GM23338 (cell line): ENCODE measurements around the gene ACSBG1. TPM values are rescaled to one million over a fixed set of nuclear protein-coding genes. Genes with fewer than 3 reads are reported as not detected.

Source experiments
- ATAC-seq: fragments of 200-7000 bp; cut with Tn5 transposase; 3 replicates; pipeline ENCODE4 v1.9.1; 2020
- DNase-seq: peaks from one replicate; pipeline ENCODE4 v3.0.0-alpha.2; 2015; ENCODE audit warnings: low spot score
- H2AFZ ChIP-seq: fragments of 200-600 bp; sonication (generic); 2 replicates; pipeline ENCODE4 v1.8.0; 2016; ENCODE audit warnings: antibody characterized with exemption, mild to moderate bottlenecking, moderate library complexity
- H3F3A ChIP-seq: fragments of 200-600 bp; sonication (generic); replicated peaks from 2 replicates; pipeline ENCODE4 v1.8.0; 2017; ENCODE audit warnings: antibody characterized with exemption, mixed run types, low read depth
- H3K27ac ChIP-seq: fragments of 200-600 bp; sonication (generic); 2 replicates; pipeline ENCODE4 v1.6.1; 2016; ENCODE audit warnings: low read depth
- H3K27me3 ChIP-seq: fragments of 200-600 bp; sonication (generic); 2 replicates; pipeline ENCODE4 v1.8.0; 2016; ENCODE audit warnings: mild to moderate bottlenecking, mixed run types, moderate library complexity; ENCODE audit not compliant: insufficient read depth
- H3K36me3 ChIP-seq: fragments of 200-600 bp; sonication (generic); 2 replicates; pipeline ENCODE4 v1.8.0; 2016; ENCODE audit warnings: mild to moderate bottlenecking; ENCODE audit not compliant: insufficient read depth
- H3K4me1 ChIP-seq: fragments of 200-600 bp; sonication (generic); 2 replicates; pipeline ENCODE4 v1.8.0; 2016; ENCODE audit warnings: mild to moderate bottlenecking, moderate library complexity; ENCODE audit not compliant: insufficient read depth
- H3K4me2 ChIP-seq: fragments of 200-600 bp; sonication (generic); 2 replicates; pipeline ENCODE4 v1.7.1; 2017; ENCODE audit warnings: mixed run types
- H3K4me3 ChIP-seq: fragments of 200-600 bp; sonication (generic); 2 replicates; pipeline ENCODE4 v1.6.1; 2016; ENCODE audit warnings: mixed run types
- H3K79me2 ChIP-seq: fragments of 200-600 bp; sonication (generic); replicated peaks from 2 replicates; pipeline ENCODE4 v1.8.0; 2017; ENCODE audit warnings: mild to moderate bottlenecking; ENCODE audit not compliant: insufficient read depth
- H3K9me2 ChIP-seq: fragments of 200-600 bp; sonication (generic); 2 replicates; pipeline ENCODE4 v1.8.0; 2017; ENCODE audit not compliant: insufficient read depth
- H4K20me1 ChIP-seq: fragments of 200-600 bp; sonication (generic); replicated peaks from 2 replicates; pipeline ENCODE4 v1.8.0; 2017; ENCODE audit warnings: mild to moderate bottlenecking; ENCODE audit not compliant: insufficient read depth
- H3K27ac Mint-ChIP-seq: 2 replicates; pipeline ENCODE4 v1.8.0; 2020; ENCODE audit warnings: inconsistent platforms, mild to moderate bottlenecking, moderate library complexity, mixed read lengths
- H3K27me3 Mint-ChIP-seq: 3 replicates; pipeline ENCODE4 v1.8.0; 2022; ENCODE audit warnings: low read depth, mild to moderate bottlenecking, moderate library complexity, mixed read lengths, inconsistent platforms; ENCODE audit not compliant: insufficient read depth, poor library complexity
- H3K36me3 Mint-ChIP-seq: 3 replicates; pipeline ENCODE4 v1.8.0; 2021; ENCODE audit warnings: low read depth, mild to moderate bottlenecking, inconsistent platforms, moderate library complexity, mixed read lengths
- H3K4me1 Mint-ChIP-seq: 3 replicates; pipeline ENCODE4 v1.8.0; 2020; ENCODE audit warnings: mild to moderate bottlenecking, inconsistent platforms, mixed read lengths
- H3K4me3 Mint-ChIP-seq: 3 replicates; pipeline ENCODE4 v1.8.0; 2021; ENCODE audit warnings: moderate library complexity, mild to moderate bottlenecking, inconsistent platforms, mixed read lengths
- H3K9me3 Mint-ChIP-seq: 3 replicates; pipeline ENCODE4 v1.8.0; 2020; ENCODE audit warnings: moderate library complexity, mild to moderate bottlenecking, inconsistent platforms, mixed read lengths
- CREB1 ChIP-seq: fragments of 250-450 bp; sonication (Bioruptor Pico); IDR thresholded peaks from 2 replicates; pipeline ENCODE4 v1.5.0; 2020; ENCODE audit warnings: low read depth, mild to moderate bottlenecking, moderate library complexity
- CTCF ChIP-seq, 2 experiments: fragments of 200-600 bp in 1 of 2; sonication (generic) in 1 of 2; conservative IDR thresholded peaks; 2 replicates each; pipeline versions ENCODE4 v1.5.1 to v1.6.1; 2016 to 2017; ENCODE audit warnings: antibody characterized with exemption in 2 of 2, low read depth in 2 of 2, mild to moderate bottlenecking in 2 of 2, moderate library complexity in 1 of 2
- EZH2 ChIP-seq: fragments of 200-600 bp; sonication (generic); IDR thresholded peaks from one replicate; pipeline ENCODE4 v1.8.0; 2017; ENCODE audit warnings: antibody characterized with exemption, mild to moderate bottlenecking, low read depth; ENCODE audit not compliant: unreplicated experiment
- EZH2phosphoT487 ChIP-seq: fragments of 200-600 bp; sonication (generic); IDR thresholded peaks from one replicate; pipeline ENCODE4 v1.8.1; 2018; ENCODE audit warnings: antibody characterized with exemption; ENCODE audit not compliant: unreplicated experiment
- JUNB ChIP-seq: IDR thresholded peaks from one replicate; pipeline ENCODE4 v1.6.1; 2016; ENCODE audit warnings: antibody characterized with exemption; ENCODE audit not compliant: unreplicated experiment
- NANOG ChIP-seq: IDR thresholded peaks from 2 replicates; pipeline ENCODE4 v1.6.1; 2016; ENCODE audit warnings: antibody characterized with exemption, borderline replicate concordance
- POLR2AphosphoS5 ChIP-seq: IDR thresholded peaks from 2 replicates; pipeline ENCODE4 v1.6.1; 2016; ENCODE audit warnings: antibody characterized with exemption, low read depth
- ZNF114 ChIP-seq: fragments of 250-450 bp; sonication (Bioruptor Pico); IDR thresholded peaks from 2 replicates; pipeline ENCODE4 v1.5.0; 2020; ENCODE audit warnings: mild to moderate bottlenecking, moderate library complexity
- ZNF331 ChIP-seq: fragments of 250-450 bp; sonication (Bioruptor Pico); IDR thresholded peaks from 2 replicates; pipeline ENCODE4 v1.5.0; 2020; ENCODE audit warnings: low read depth, mild to moderate bottlenecking, moderate library complexity
- polyA plus RNA-seq: library from polyadenylated mRNA; unstranded; fragments of >200 nt; fragmentation: Nextera tagmentation; extraction: Ambion mirVana; gene quantifications from 2 replicates; pipeline ENCODE4 v1.2.1, GENCODE V29; 2016
- total RNA-seq: library from RNA; depleted of rRNA; stranded (reverse); fragments of >200 nt; shearing (Covaris generic); gene quantifications from 2 replicates; pipeline ENCODE4 v1.2.3, GENCODE V29; 2014
- TF ChIP-seq, protein P1 (sequence below): IDR thresholded peaks from 2 replicates; pipeline ENCODE4 v1.6.1; 2016; ENCODE audit warnings: antibody characterized with exemption

Gene ACSBG1
- total and polyA plus RNA-seq, 2 experiments from 2014 or later, result 1.9 to 10.0 TPM

DNA sequence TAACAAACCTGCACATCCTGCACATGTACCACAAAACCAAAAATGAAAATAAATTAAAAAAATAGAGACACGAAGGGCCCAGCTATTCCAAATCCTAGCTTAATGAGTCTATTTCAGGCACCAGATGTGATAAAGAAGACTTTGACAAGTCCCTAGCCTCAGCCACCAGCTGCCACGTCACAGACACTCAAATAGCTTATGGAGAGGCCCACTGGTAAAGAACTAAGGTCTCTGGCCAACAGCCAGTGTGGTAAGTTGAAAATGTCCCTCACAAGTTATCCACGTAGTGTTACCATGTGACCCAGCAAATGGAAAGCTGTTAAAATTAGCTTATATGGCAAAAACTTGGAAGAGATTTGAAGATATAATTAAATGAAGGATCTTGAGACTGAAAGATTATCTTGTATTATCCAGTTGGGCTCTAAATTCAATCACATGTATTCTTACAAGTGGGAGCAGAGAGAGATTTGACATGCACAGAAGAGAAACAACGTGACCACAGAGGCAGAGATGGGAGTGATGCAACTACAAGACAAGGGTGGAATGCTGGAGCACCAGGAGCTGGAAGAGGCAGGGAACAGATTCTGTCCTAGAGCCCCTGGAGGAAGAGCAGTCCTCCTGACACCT, 10.9 kb downstream of the ACSBG1 start:
- Mint-ChIP-seq H3K27me3 (no peaks in the 10 kb centered on the region), H3K9me3 (no peaks in the 10 kb centered on the region; the same call in 2 of the 3 replicates), H3K4me3 (no peak overlapping the region), H3K27ac (no peak overlapping the region), H3K36me3 (peaks cover 3% of the 10 kb centered on the region; the same call in 1 of the 3 replicates), H3K4me1 (peaks cover 6% of the 10 kb centered on the region; the same call in 2 of the 3 replicates)
- H3K79me2 ChIP-seq, result no peaks in the 10 kb centered on the region
- H3K9me2 ChIP-seq, result no peaks in the 10 kb centered on the region
- TF ChIP-seq NANOG (no peak), POLR2AphosphoS5 (no peak), EZH2 (no peak), ZNF114 (CRISPR knock-in tag) (no peak)
- no peak overlapping the region for H3K4me2 ChIP-seq
- H4K20me1 ChIP-seq, result no peaks in the 10 kb centered on the region
- H2AFZ ChIP-seq, result no peak overlapping the region
- H3F3A ChIP-seq, result no peaks in the 10 kb centered on the region
- DNase-seq, result no peak
- H3K27ac ChIP-seq, result no peak overlapping the region
- no peak for ATAC-seq
- H3K36me3 ChIP-seq, result no peaks in the 10 kb centered on the region
- no peak overlapping the region for H3K4me3 ChIP-seq
- H3K4me1 ChIP-seq, result no peaks in the 10 kb centered on the region; the same call in 1 of the 2 replicates
- H3K27me3 ChIP-seq, result no peaks in the 10 kb centered on the region

GRCh38 chr15:78222745-78223395, 11.5 kb downstream of the ACSBG1 start:
- H3K27ac ChIP-seq, result no peak overlapping the region
- no peaks in the 10 kb centered on the region; the same call in 1 of the 2 replicates for H3K4me1 ChIP-seq
- no peaks in the 10 kb centered on the region for H3K27me3 ChIP-seq
- H3K4me3 Mint-ChIP-seq, result no peak overlapping the region
- H3K27ac Mint-ChIP-seq, result no peak overlapping the region
- TF ChIP-seq ZNF331 (no peak), NANOG (no peak), ZNF114 (CRISPR knock-in tag) (no peak)
- H3K4me3 ChIP-seq, result no peak overlapping the region
- no peaks in the 10 kb centered on the region; the same call in 2 of the 3 replicates for H3K9me3 Mint-ChIP-seq
- no peak overlapping the region for H3K4me2 ChIP-seq
- H3K9me2 ChIP-seq, result no peaks in the 10 kb centered on the region
- peaks cover 3% of the 10 kb centered on the region; the same call in 1 of the 3 replicates for H3K36me3 Mint-ChIP-seq
- no peaks in the 10 kb centered on the region for H4K20me1 ChIP-seq
- no peaks in the 10 kb centered on the region for H3K27me3 Mint-ChIP-seq
- H3F3A ChIP-seq, result no peaks in the 10 kb centered on the region
- H3K4me1 Mint-ChIP-seq, result peaks cover 6% of the 10 kb centered on the region; the same call in 2 of the 3 replicates
- H3K36me3 ChIP-seq, result no peaks in the 10 kb centered on the region
- DNase-seq (no peak), ATAC-seq (no peak)
- H3K79me2 ChIP-seq, result no peaks in the 10 kb centered on the region
- H2AFZ ChIP-seq, result no peak overlapping the region

- no peak overlapping the region for H3K27ac ChIP-seq
- no peaks in the 10 kb centered on the region for H3K27me3 ChIP-seq
- peaks cover 6% of the 10 kb centered on the region; the same call in 2 of the 3 replicates for H3K4me1 Mint-ChIP-seq
- H3K4me2 ChIP-seq, result no peak overlapping the region
- ATAC-seq (no peak), DNase-seq (no peak)
- peaks cover 3% of the 10 kb centered on the region; the same call in 1 of the 3 replicates for H3K36me3 Mint-ChIP-seq
- no peaks in the 10 kb centered on the region; the same call in 1 of the 2 replicates for H3K4me1 ChIP-seq
- no peak overlapping the region for H3K4me3 Mint-ChIP-seq
- H3K4me3 ChIP-seq, result no peak overlapping the region
- H3K79me2 ChIP-seq, result no peaks in the 10 kb centered on the region
- H3K36me3 ChIP-seq, result no peaks in the 10 kb centered on the region; the same call in 1 of the 2 replicates
- no peaks in the 10 kb centered on the region for H3F3A ChIP-seq
- no peak overlapping the region for H2AFZ ChIP-seq
- no peaks in the 10 kb centered on the region for H3K9me2 ChIP-seq
- no peaks in the 10 kb centered on the region for H3K27me3 Mint-ChIP-seq
- H3K27ac Mint-ChIP-seq, result peak overlapping the region; percentile 11; the same call in 1 of the 2 replicates
- H3K9me3 Mint-ChIP-seq, result no peaks in the 10 kb centered on the region; the same call in 2 of the 3 replicates
- no peaks in the 10 kb centered on the region for H4K20me1 ChIP-seq
- TF ChIP-seq, protein P1, sequence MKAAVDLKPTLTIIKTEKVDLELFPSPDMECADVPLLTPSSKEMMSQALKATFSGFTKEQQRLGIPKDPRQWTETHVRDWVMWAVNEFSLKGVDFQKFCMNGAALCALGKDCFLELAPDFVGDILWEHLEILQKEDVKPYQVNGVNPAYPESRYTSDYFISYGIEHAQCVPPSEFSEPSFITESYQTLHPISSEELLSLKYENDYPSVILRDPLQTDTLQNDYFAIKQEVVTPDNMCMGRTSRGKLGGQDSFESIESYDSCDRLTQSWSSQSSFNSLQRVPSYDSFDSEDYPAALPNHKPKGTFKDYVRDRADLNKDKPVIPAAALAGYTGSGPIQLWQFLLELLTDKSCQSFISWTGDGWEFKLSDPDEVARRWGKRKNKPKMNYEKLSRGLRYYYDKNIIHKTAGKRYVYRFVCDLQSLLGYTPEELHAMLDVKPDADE, result no peak
- TF ChIP-seq CREB1, result no peak
- TF ChIP-seq ZNF331, result no peak
- no peak for TF ChIP-seq EZH2phosphoT487
- no peak for TF ChIP-seq ZNF114 (CRISPR knock-in tag)
- TF ChIP-seq POLR2AphosphoS5, result no peak
- TF ChIP-seq JUNB, result no peak
- no peak for TF ChIP-seq NANOG
- TF ChIP-seq CTCF (conservative IDR thresholded peaks at IDR 0.05; ENCODE audit: low read depth in 2 of 2), result no peak
Observed at GRCh38 chr15:78220713-78221112, 13.7 kb downstream of the ACSBG1 start.
